Measurements from ENCODE around the gene DHRSX. TPM values are rescaled to one million over a fixed set of nuclear protein-coding genes. Genes with fewer than 3 reads are reported as not detected.
"Not testable (repeated sequence)": the region's sequence is repeated elsewhere in the genome, so short reads cannot be mapped to it uniquely, and the experiment has no call there.

The DHRSX gene
- total and polyA plus RNA-seq, 2 experiments from 2014 or later = 37.2 to 71.7 TPM

- Histone ChIP-seq H3K27ac (peak overlapping the region; percentile 52), H3K4me3 (no peak overlapping the region), H2AFZ (no peak overlapping the region), H4K20me1 (ENCODE audit: insufficient read depth, poor library complexity, severe bottlenecking) (no peaks in the 10 kb centered on the region), H3K9me3 (ENCODE audit: low read depth) (peaks cover 7% of the 10 kb centered on the region), H3K4me2 (no peak overlapping the region), H3K36me3 (replicated peaks; ENCODE audit: insufficient read depth, low read depth) (peaks cover 6% of the 10 kb centered on the region), H3K79me2 (peaks cover 8% of the 10 kb centered on the region), H3K9me2 (replicated peaks; ENCODE audit: insufficient read depth) (no peaks in the 10 kb centered on the region), H3K27me3 (no peaks in the 10 kb centered on the region), H3K4me1 (ENCODE audit: insufficient read depth) (no peaks in the 10 kb centered on the region)
- TF ChIP-seq CTCF (IDR thresholded peaks at IDR 0.05; ENCODE audit: poor library complexity) = peak; percentile 21
- TF ChIP-seq EZH2 (IDR thresholded peaks at IDR 0.05; ENCODE audit: borderline replicate concordance) = no peak
- 71% methylated on average over 15 of the region's 15 CpGs for WGBS (ENCODE audit: low lambda C conversion rate, missing lambda C conversion rate)
- DNase-seq (ENCODE audit: low spot score) = peak; percentile 81
Observed at GRCh38 chrX:2391869-2392606, 108.7 kb downstream of the DHRSX start.

GRCh38 chrX:2390754-2391153, 110.0 kb downstream of the DHRSX start:
- DNase-seq (ENCODE audit: low spot score) = no peak

GRCh38 chrX:2389731-2390130, 111.0 kb downstream of the DHRSX start:
- not testable (repeated sequence) for H3K4me1 ChIP-seq (ENCODE audit: insufficient read depth)
- WGBS (ENCODE audit: low lambda C conversion rate, missing lambda C conversion rate) = 94% methylated on average over 15 of the region's 15 CpGs

More at GRCh38 chrX:2390754-2391153, 110.0 kb downstream of the DHRSX start:
- H3K4me2 ChIP-seq = no peak overlapping the region
- H2AFZ ChIP-seq = no peak overlapping the region
- WGBS (ENCODE audit: low lambda C conversion rate, missing lambda C conversion rate) = 93% methylated on average over 5 of the region's 5 CpGs
- H4K20me1 ChIP-seq (ENCODE audit: insufficient read depth, poor library complexity, severe bottlenecking) = no peaks in the 10 kb centered on the region
- H3K79me2 ChIP-seq = peaks cover 8% of the 10 kb centered on the region
- no peaks in the 10 kb centered on the region for H3K4me1 ChIP-seq (ENCODE audit: insufficient read depth)
- H3K9me2 ChIP-seq (replicated peaks; ENCODE audit: insufficient read depth) = no peaks in the 10 kb centered on the region
- H3K9me3 ChIP-seq (ENCODE audit: low read depth) = peaks cover 7% of the 10 kb centered on the region
- TF ChIP-seq EZH2 (IDR thresholded peaks at IDR 0.05; ENCODE audit: borderline replicate concordance) (no peak), CTCF (IDR thresholded peaks at IDR 0.05; ENCODE audit: poor library complexity) (no peak), EZH2phosphoT487 (IDR thresholded peaks at IDR 0.05; ENCODE audit: low read depth, severe bottlenecking, unreplicated experiment) (no peak)
- H3K4me3 ChIP-seq = no peak overlapping the region
- no peaks in the 10 kb centered on the region for H3K27me3 ChIP-seq
- H3K27ac ChIP-seq = no peak overlapping the region
- H3K36me3 ChIP-seq (replicated peaks; ENCODE audit: insufficient read depth, low read depth) = peaks cover 6% of the 10 kb centered on the region

GRCh38 chrX:2389324-2389723, 111.5 kb downstream of the DHRSX start:
- no peak overlapping the region for H3K27ac ChIP-seq
- no peaks in the 10 kb centered on the region for H3K27me3 ChIP-seq
- no peak overlapping the region for H3K4me2 ChIP-seq
- H3K9me2 ChIP-seq (replicated peaks; ENCODE audit: insufficient read depth) = no peaks in the 10 kb centered on the region
- H3K36me3 ChIP-seq (replicated peaks; ENCODE audit: insufficient read depth, low read depth) = peaks cover 6% of the 10 kb centered on the region
- H3K4me3 ChIP-seq = no peak overlapping the region
- peaks cover 2% of the 10 kb centered on the region for H3K79me2 ChIP-seq
- H4K20me1 ChIP-seq (ENCODE audit: insufficient read depth, poor library complexity, severe bottlenecking) = no peaks in the 10 kb centered on the region
- H3K4me1 ChIP-seq (ENCODE audit: insufficient read depth) = no peaks in the 10 kb centered on the region
- WGBS (ENCODE audit: low lambda C conversion rate, missing lambda C conversion rate) = over 99% methylated on average over 6 of the region's 6 CpGs
- H2AFZ ChIP-seq = no peak overlapping the region
- H3K9me3 ChIP-seq (ENCODE audit: low read depth) = peaks cover 7% of the 10 kb centered on the region
- DNase-seq (ENCODE audit: low spot score) = no peak
- TF ChIP-seq EZH2 (IDR thresholded peaks at IDR 0.05; ENCODE audit: borderline replicate concordance) = no peak

More at GRCh38 chrX:2389731-2390130, 111.0 kb downstream of the DHRSX start:
- not testable (repeated sequence) for H3K79me2 ChIP-seq; H4K20me1 ChIP-seq (ENCODE audit: insufficient read depth, poor library complexity, severe bottlenecking); H3K9me2 ChIP-seq (replicated peaks; ENCODE audit: insufficient read depth); DNase-seq (ENCODE audit: low spot score); H3K9me3 ChIP-seq (ENCODE audit: low read depth); H2AFZ ChIP-seq; H3K36me3 ChIP-seq (replicated peaks; ENCODE audit: insufficient read depth, low read depth); H3K4me3 ChIP-seq; H3K4me2 ChIP-seq; H3K27ac ChIP-seq; H3K27me3 ChIP-seq
